GM21576 (cell line): ENCODE results near the gene DNAH8.
"Not testable (repeated sequence)": the region's sequence is repeated elsewhere in the genome, so short reads cannot be mapped to it uniquely, and the experiment has no call there.

ENCODE experiments used
- ATAC-seq: cut with Tn5 transposase; IDR thresholded peaks from one replicate; pipeline ENCODE4 v1.9.1; 2021; ENCODE audit warnings: mild to moderate bottlenecking, moderate library complexity; ENCODE audit not compliant: unreplicated experiment

Gene DNAH8

DNA sequence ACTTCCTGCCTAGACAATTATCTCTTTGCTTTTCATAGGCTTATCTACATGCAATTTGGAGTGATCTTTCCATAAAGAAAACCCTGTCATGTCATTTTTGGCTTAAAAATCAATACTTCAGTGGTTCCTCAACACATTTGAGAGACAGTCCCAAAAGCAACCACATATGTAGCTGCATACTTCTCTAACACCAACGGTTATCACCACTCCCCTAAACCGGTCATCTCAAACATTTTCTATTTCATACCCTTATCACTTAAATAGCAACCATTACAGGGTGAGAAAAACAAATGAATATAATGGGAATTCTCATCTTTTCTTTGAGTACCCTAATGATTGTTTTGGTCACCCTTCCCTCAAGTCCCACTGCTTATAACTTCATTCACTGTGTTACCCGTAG, 17.3 kb upstream of the DNAH8 start:
- ATAC-seq = no peak

DNA sequence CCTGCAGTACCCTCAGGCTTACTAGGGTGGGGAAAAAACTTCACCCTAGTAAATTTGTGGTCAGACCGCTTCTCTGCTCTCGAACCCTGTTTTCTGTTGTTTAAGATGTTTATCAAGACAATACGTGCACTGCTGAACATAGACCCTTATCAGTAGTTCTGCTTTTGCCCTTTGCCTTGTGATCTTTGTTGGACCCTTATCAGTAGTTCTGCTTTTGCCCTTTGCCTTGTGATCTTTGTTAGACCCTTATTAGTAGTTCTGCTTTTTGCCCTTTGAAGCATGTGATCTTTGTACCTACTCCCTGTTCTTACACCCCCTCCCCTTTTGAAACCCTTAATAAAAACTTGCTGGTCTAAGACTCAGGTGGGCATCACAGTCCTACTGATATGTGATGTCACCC, 15.4 kb upstream of the DNAH8 start:
- ATAC-seq = not testable (repeated sequence)

- no peak for ATAC-seq
These were observed 13.6 kb upstream of the DNAH8 start for GRCh38 chr6:38701551-38701950.

GRCh38 chr6:38702558-38703397, 12.3 kb upstream of the DNAH8 start, which contains the start of gene GLO1:
Gene GLO1, minus strand, starts transcription at chr6:38703145. Its CDS starts 91 bp downstream, at chr6:38703054.
- ATAC-seq = peak; percentile 99

DNA sequence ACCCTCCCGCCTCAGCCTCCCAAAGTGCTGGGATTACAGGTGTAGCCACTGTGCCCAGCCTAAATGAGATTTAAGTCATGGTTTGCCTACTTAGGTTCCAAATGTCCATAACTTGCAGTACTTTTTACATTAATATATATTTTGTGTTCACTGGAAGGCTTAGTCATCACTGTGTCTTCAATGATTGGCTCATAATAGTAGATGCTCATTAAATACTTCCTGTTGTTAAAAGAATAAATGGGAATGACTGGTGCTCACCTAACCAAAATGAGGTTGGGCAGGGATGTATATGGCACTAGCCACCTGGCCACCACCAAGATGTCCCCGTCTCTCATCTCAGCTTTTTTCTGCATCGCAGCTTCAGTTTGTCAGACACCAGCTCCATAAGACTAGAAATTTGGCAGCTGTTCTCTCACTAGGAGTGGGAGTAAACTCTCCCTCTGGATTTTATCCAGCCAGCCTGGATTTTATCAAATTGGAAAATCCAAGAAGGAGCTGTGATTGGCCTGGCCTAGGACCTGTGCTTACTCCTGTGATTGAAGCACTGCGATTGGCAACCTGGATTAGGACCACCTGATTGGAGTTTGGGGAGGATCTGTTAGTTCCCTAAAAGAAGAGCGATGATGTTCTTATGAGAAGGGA, 11.0 kb upstream of the DNAH8 start:
- ATAC-seq = no peak

DNA sequence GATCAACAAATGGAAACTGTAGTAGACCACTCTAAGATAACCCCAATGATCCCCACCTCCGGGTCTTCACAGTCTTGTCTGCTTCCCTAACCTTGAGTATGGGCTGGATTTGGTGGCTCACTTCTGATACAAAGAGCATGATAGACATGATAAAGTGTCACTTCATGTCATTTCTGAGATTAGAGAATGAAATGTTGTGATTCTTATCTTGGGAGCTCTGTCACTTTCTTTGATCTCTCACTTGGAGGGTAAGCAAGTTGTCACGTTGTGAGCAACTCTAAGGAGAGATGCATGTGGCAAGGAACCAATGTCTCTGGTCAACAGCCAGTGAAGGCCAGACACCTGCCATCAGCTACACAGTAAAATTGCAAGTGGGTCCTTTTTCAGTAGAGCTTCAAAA, 9.2 kb upstream of the DNAH8 start:
- no peak for ATAC-seq

- ATAC-seq = no peak
These were observed 6.6 kb upstream of the DNAH8 start for GRCh38 chr6:38708496-38708895.

- no peak for ATAC-seq
These were observed 1.3 kb upstream of the DNAH8 start for GRCh38 chr6:38713812-38714211.

GRCh38 chr6:38714239-38715015, 684 bp upstream of the DNAH8 start:
- ATAC-seq = no peak

DNA sequence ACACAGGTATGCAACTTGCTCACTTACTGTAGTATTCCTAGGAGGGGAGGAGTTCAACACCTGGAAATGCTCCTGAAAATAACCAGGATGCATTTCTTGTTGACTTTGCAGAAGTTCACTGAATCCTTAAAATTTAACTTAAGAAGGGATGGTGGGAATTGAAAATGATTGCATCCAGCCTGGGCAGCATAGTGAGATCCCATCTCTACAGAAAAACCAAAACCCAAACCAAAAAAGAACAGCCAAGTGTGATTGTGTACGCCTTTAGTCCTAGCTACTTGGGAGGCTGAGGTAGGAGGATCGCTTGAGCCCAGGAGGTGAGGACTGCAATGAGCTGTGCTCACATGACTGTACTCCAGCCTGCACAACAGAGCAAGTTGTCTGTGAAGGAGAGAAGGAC, 1.7 kb downstream of the DNAH8 start:
- ATAC-seq = no peak

GRCh38 chr6:38719358-38719757, 4.2 kb downstream of the DNAH8 start:
- no peak for ATAC-seq

- ATAC-seq = no peak
These were observed 5.2 kb downstream of the DNAH8 start for GRCh38 chr6:38720295-38720694.

DNA sequence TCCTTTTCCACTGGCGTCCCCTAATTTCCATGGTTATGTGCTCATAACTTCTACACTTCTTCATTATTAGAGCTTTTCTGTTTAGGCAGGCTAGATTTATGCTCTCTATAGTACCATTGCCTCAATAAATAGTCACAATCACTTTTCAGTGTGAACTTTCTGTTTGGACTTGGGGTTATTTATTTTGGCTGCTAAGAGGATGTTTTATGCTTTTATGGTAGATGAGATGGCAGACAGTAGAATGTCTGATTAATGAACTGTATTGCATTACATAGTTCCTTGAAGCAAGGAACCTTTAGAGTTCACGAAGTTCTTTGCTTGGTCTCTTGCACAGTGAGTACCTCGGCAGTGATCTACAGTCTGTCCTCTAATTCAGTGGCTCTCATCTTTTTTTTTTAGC, 6.9 kb downstream of the DNAH8 start:
- ATAC-seq = no peak

- no peak for ATAC-seq
These were observed 7.7 kb downstream of the DNAH8 start for GRCh38 chr6:38722727-38723334.

DNA sequence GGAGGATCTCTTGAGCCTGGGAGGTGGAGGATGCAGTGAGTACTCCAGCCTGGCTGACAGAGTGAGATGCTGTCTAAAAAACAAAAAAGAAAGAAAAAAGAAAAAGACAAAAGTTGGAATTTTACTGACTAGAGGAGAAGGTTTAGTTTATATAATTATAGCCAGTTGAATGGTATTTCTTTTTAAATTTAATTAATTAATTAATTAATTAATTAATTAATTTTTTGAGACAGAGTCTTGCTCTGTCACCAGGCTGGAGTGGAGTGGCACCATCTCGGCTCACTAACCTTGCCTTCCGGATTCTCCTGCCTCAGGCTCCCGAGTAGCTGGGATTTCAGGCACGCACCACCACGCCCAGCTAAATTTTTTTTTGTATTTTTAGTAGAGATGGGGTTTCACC, 8.7 kb downstream of the DNAH8 start:
- no peak for ATAC-seq

DNA sequence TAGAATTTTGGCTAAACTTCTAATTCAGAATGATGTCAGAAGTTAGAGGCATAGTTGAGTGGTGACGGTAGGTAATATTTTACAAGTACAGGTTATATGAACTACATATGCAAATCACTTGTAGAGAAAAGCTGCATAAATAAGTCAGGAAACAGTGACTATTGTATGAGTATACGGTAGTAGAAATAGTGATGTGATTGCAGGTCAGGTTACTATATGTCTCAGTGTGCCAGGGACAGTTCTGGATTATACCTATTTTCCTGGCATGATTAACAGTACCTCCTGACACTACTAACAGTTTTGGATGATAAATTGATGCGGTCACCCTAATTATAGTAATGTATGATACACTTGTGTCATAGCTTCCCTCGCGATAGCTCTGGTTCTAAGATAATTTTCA, 9.2 kb downstream of the DNAH8 start:
- no peak for ATAC-seq

GRCh38 chr6:38725414-38726183, 10.5 kb downstream of the DNAH8 start:
- ATAC-seq = no peak

GRCh38 chr6:38728203-38728602, 13.1 kb downstream of the DNAH8 start:
- no peak for ATAC-seq

DNA sequence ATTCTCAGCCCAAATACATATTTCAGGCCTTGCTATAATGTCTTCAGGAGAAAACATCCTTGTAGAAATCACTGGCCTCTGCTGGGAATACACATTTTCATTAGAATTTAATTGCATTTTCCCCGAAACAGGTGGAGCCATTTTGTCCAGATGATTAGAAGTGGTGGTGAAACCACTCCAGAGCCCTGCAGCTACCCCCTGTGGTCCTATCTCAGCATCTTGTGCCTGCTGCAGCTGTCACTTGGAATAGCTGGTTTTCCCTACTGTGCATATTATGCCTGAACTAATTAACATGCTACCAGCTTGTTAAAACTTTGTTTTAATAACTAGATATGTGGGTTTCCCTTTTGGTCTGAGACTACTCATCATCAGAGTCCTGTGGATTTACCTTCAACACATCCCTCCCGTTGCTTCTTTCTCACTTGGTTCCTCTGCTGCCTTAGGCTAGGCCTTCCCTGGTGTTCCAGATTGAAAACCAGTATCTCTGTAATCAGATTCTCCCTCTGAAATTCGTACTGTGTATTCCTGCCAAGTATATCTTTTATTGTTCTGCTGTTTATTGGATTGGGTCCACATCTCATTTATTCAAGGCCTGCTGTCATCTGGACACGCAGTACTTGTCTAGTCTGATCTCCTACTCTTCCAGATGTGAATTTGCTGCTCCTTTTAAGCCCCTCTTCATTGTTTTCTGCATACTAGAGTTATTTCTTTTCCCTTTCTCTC, 15.2 kb downstream of the DNAH8 start:
- ATAC-seq = no peak

GRCh38 chr6:38736951-38737350, 21.8 kb downstream of the DNAH8 start:
- no peak for ATAC-seq
